Peyer's patch (tissue), 4 donors: ENCODE measurements around the gene TCF4.

Experiments
- POLR2A ChIP-seq, 2 donors: fragments of 450-650 bp; IDR thresholded peaks; one replicate each; pipeline ENCODE4 v1.5.1; 2017; ENCODE audit warnings: antibody characterized with exemption in 2 of 2, mild to moderate bottlenecking in 2 of 2, moderate library complexity in 2 of 2
- TF ChIP-seq, protein P1 (sequence below), 6 experiments: fragments of 450-650 bp in 4 of 6; fragments of 200-600 bp in 2 of 6; sonication (generic) in 1 of 6; IDR thresholded peaks; one replicate each; pipeline ENCODE4 v1.5.1; 2017 to 2019; ENCODE audit warnings: antibody characterized with exemption in 6 of 6, mild to moderate bottlenecking in 3 of 6, moderate library complexity in 1 of 6

DNA sequence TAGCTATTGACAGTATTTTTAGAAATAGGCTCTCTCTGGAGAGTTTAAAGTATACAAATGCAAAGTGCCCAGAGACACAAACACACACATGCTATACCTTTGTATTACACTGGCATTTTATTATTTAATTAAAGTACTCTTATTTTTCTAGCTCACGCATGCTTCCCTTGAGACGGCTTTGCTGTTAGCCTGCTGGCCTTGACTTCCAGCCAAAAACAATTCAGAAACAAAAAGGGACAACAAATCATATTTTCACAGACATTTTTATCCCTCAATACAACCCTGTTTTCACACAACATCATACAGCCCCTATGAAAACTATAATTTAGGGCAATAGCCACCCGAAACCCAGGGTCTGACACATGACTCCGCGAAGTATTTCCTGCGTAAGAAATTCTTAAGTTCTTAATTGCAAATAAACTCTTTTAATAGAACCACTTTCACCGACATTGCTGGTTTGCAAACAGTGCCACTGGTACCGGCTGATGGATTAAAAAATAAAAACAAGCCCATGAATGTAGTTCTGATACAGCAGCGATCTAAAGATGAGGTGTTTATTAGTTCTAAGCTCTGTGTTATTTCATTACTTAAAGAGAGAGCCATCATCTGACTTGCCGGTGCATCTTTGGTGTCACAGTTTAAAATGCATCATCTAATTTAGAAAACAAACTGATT is 185.1 kb downstream of the TCF4 start:
- TF ChIP-seq, protein P1, sequence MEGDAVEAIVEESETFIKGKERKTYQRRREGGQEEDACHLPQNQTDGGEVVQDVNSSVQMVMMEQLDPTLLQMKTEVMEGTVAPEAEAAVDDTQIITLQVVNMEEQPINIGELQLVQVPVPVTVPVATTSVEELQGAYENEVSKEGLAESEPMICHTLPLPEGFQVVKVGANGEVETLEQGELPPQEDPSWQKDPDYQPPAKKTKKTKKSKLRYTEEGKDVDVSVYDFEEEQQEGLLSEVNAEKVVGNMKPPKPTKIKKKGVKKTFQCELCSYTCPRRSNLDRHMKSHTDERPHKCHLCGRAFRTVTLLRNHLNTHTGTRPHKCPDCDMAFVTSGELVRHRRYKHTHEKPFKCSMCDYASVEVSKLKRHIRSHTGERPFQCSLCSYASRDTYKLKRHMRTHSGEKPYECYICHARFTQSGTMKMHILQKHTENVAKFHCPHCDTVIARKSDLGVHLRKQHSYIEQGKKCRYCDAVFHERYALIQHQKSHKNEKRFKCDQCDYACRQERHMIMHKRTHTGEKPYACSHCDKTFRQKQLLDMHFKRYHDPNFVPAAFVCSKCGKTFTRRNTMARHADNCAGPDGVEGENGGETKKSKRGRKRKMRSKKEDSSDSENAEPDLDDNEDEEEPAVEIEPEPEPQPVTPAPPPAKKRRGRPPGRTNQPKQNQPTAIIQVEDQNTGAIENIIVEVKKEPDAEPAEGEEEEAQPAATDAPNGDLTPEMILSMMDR (IDR thresholded peaks at IDR 0.05), result no peak
- no peak for TF ChIP-seq POLR2A (IDR thresholded peaks at IDR 0.05)
